Measurements from ENCODE around the gene ABLIM1.
A peak's percentile ranks its signal among the peaks of the same experiment; 100 is the strongest.

DNA sequence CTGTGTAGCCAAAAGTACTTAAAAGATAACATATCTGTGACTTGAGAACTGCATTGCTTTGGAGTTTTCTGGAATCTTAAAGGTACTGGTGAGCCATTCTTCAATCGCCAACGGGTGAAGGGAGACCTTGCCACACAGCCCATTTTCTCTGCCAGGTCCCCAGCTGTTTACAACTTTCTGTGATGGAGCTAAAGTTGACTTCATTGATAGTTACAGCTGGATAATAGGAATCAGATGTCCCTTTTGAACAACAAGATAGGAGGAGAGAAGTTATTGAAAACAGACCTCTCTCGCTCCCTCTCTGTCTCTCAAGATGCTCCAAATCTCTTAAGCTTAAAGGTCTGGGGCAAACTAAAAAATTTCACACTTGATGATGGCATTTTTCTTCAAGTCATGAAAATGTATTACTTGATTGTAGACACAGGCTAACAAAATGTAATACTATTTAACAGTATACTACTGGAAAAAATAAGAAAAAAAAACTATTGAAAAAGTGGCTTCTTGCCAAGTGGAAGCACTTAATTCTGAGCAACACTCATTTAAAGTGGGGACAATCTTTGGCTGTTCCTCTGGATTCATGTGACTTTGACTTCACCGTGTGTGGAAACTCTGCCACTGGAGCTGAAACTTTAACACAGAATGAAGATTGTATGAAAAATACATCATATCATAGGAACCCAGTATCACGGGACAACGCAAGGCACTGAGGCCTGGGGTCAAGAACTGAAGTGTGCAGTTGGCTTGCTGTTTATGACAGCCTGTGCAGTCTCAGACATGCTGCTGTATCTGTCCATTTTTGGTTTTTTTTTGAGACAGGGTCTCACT lies 175.4 kb downstream of the ABLIM1 start:
- TF ChIP-seq CTCF (IDR thresholded peaks at IDR 0.05 in 8 of 11, conservative IDR thresholded peaks at IDR 0.05 in 3 of 11), result no peak
- peak in 1 of 3 donors; percentile 10 for TF ChIP-seq POLR2AphosphoS5 (IDR thresholded peaks at IDR 0.05)
- TF ChIP-seq POLR2A (IDR thresholded peaks at IDR 0.05), result no peak
